SU-DHL-6 (cell line): ENCODE measurements around the gene UPK2.

Source experiments
- H2AFZ ChIP-seq: fragments of 200-600 bp; sonication (generic); 2 replicates; pipeline ENCODE4 v1.6.1; 2014; ENCODE audit warnings: low read depth, mild to moderate bottlenecking, moderate library complexity, mixed read lengths, antibody characterized with exemption, low read length; ENCODE audit not compliant: severe bottlenecking
- H3F3A ChIP-seq: fragments of 200-600 bp; shearing (Covaris generic); 2 replicates; pipeline ENCODE4 v1.6.0; 2016; ENCODE audit warnings: antibody characterized with exemption, mild to moderate bottlenecking; ENCODE audit not compliant: insufficient read depth
- H3K27ac ChIP-seq: fragments of 200-600 bp; sonication (generic); 2 replicates; pipeline ENCODE4 v1.5.1; 2016; ENCODE audit warnings: low read depth, mild to moderate bottlenecking, low read length, moderate library complexity, mixed read lengths
- H3K27me3 ChIP-seq: fragments of 200-600 bp; sonication (generic), shearing (Covaris generic); 2 replicates; pipeline ENCODE4 v1.6.0; 2014; ENCODE audit warnings: mild to moderate bottlenecking, low read length
- H3K36me3 ChIP-seq: fragments of 200-600 bp; sonication (generic); 2 replicates; pipeline ENCODE4 v1.6.1; 2014; ENCODE audit warnings: mild to moderate bottlenecking, low read length, mixed read lengths
- H3K4me2 ChIP-seq: fragments of 300-600, 200-600 bp; shearing (Covaris generic), sonication (generic); 2 replicates; pipeline ENCODE4 v1.6.0; 2014; ENCODE audit warnings: low read length, low read depth, mild to moderate bottlenecking; ENCODE audit not compliant: poor library complexity, severe bottlenecking
- H3K4me3 ChIP-seq: fragments of 200-600 bp; sonication (generic); 2 replicates; pipeline ENCODE4 v1.5.1; 2014; ENCODE audit warnings: antibody characterized with exemption, low read length, mild to moderate bottlenecking, mixed read lengths; ENCODE audit not compliant: insufficient read depth, poor library complexity, severe bottlenecking
- H3K79me2 ChIP-seq: fragments of 200-600 bp; sonication (generic); 2 replicates; pipeline ENCODE4 v1.6.1; 2014; ENCODE audit warnings: mild to moderate bottlenecking, low read length, moderate library complexity; ENCODE audit not compliant: insufficient read depth
- H3K9ac ChIP-seq: fragments of 200-600 bp; sonication (generic); 2 replicates; pipeline ENCODE4 v1.7.0; 2014; ENCODE audit warnings: mild to moderate bottlenecking, low read length
- H3K9me2 ChIP-seq: fragments of 200-600 bp; sonication (generic); replicated peaks from 2 replicates; pipeline ENCODE4 v1.6.1; 2014; ENCODE audit warnings: low read length; ENCODE audit not compliant: insufficient read depth
- H3K9me3 ChIP-seq: fragments of 200-600 bp; sonication (generic); 2 replicates; pipeline ENCODE4 v1.6.1; 2014; ENCODE audit warnings: low read length, mixed read lengths; ENCODE audit not compliant: insufficient read depth
- H4K20me1 ChIP-seq: fragments of 200-600 bp; sonication (generic); 2 replicates; pipeline ENCODE4 v1.6.1; 2014; ENCODE audit warnings: low read depth, mild to moderate bottlenecking, antibody characterized with exemption, low read length, moderate library complexity, mixed read lengths
- CTCF ChIP-seq: fragments of 200-600 bp; sonication (generic); IDR thresholded peaks from one replicate; pipeline ENCODE4 v1.5.1; 2017; ENCODE audit warnings: antibody characterized with exemption, mild to moderate bottlenecking, low read length, moderate library complexity; ENCODE audit not compliant: insufficient read depth, poor library complexity, severe bottlenecking
- EZH2phosphoT487 ChIP-seq: fragments of 200-600 bp; sonication (generic), shearing (Covaris generic); conservative IDR thresholded peaks from 2 replicates; pipeline ENCODE4 v1.6.1; 2018; ENCODE audit warnings: mild to moderate bottlenecking, antibody characterized with exemption, low read length, moderate library complexity, mixed read lengths

UPK2 gene

GRCh38 chr11:118935376-118935775, 20.7 kb upstream of the UPK2 start:
- Histone ChIP-seq H4K20me1 (no peaks in the 10 kb centered on the region), H3K9ac (no peak overlapping the region), H2AFZ (no peak overlapping the region), H3K9me2 (no peaks in the 10 kb centered on the region), H3F3A (no peaks in the 10 kb centered on the region), H3K27me3 (no peaks in the 10 kb centered on the region), H3K79me2 (no peaks in the 10 kb centered on the region), H3K9me3 (no peaks in the 10 kb centered on the region), H3K36me3 (no peaks in the 10 kb centered on the region), H3K4me2 (no peak overlapping the region), H3K27ac (no peak overlapping the region), H3K4me3 (no peak overlapping the region)
- no peak for TF ChIP-seq EZH2phosphoT487
- no peak for TF ChIP-seq CTCF

- Histone ChIP-seq H3K9ac (no peak overlapping the region), H3K9me3 (no peaks in the 10 kb centered on the region), H3K4me3 (no peak overlapping the region), H4K20me1 (no peaks in the 10 kb centered on the region), H3F3A (no peaks in the 10 kb centered on the region), H3K36me3 (no peaks in the 10 kb centered on the region), H3K9me2 (no peaks in the 10 kb centered on the region), H3K27ac (no peak overlapping the region), H3K79me2 (no peaks in the 10 kb centered on the region), H3K27me3 (no peaks in the 10 kb centered on the region), H2AFZ (no peak overlapping the region), H3K4me2 (no peak overlapping the region)
- no peak for TF ChIP-seq CTCF
- no peak for TF ChIP-seq EZH2phosphoT487
These were observed 17.4 kb upstream of the UPK2 start for GRCh38 chr11:118938491-118939403.

GRCh38 chr11:118939404-118939915, 16.6 kb upstream of the UPK2 start:
- no peaks in the 10 kb centered on the region for H3F3A ChIP-seq
- TF ChIP-seq CTCF, result no peak
- no peak for TF ChIP-seq EZH2phosphoT487
- H3K36me3 ChIP-seq, result no peaks in the 10 kb centered on the region
- H3K27me3 ChIP-seq, result no peaks in the 10 kb centered on the region
- H4K20me1 ChIP-seq, result no peaks in the 10 kb centered on the region
- H2AFZ ChIP-seq, result no peak overlapping the region
- no peak overlapping the region for H3K27ac ChIP-seq
- H3K4me2 ChIP-seq, result no peak overlapping the region
- H3K9ac ChIP-seq, result no peak overlapping the region
- no peak overlapping the region for H3K4me3 ChIP-seq
- no peaks in the 10 kb centered on the region for H3K9me3 ChIP-seq
- no peaks in the 10 kb centered on the region for H3K9me2 ChIP-seq
- H3K79me2 ChIP-seq, result no peaks in the 10 kb centered on the region
